Measurements from ENCODE around the gene RMI2. TPM values are rescaled to one million over a fixed set of nuclear protein-coding genes. Genes with fewer than 3 reads are reported as not detected.

RMI2 gene
- total RNA-seq, 1 donor from 2014 or later, result 8.4 TPM

DNA sequence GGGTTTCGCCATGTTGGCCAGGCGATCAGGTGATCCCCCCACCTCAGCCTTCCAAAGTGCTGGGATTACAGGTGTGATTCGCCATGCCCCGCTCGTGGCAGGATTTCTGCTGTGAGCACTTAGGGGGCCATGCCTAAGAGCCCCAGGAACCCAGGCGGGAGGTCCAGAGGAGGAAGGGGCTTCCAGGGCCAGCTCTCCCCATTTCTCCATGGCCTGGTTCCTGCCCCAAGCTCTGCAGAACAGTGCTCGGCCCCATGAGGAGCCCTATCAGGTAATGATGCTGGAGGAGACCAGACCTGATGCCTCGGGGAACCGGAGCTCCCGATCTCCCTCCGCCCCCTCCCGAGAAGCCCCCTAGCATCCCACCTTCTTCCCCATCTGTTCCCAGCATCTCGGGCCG lies 53.6 kb downstream of the RMI2 start:
- no peak for DNase-seq (ENCODE audit: low spot score)

DNA sequence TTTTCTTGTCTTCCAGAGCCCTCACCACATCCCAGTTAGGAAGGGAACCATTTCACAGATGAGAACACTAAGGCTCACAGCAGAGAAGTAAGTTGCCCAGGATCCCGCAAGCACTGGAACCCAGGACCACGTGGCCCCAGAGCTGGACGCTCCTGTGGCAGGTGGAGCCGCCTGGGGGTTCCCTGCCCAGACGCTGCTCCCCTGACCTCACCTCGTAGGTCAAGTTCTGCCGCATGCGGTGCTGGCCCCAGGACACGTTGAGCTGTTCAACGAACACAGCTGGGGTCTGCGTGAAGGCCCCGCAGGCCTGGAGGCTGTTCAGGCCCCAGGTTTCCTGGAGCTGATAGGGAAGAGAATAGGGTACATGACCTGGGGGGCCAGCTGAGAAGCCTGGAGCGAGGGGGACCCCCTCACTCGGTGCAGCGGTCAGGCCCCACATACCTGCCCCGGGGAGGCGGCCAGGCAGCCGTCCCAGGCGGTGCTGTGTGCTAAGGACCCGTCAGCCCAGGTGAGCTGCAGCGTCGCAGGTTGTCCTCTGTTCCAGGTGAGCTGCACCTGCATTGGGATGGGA lies 54.1 kb downstream of the RMI2 start:
- DNase-seq (ENCODE audit: low spot score), result no peak

DNA sequence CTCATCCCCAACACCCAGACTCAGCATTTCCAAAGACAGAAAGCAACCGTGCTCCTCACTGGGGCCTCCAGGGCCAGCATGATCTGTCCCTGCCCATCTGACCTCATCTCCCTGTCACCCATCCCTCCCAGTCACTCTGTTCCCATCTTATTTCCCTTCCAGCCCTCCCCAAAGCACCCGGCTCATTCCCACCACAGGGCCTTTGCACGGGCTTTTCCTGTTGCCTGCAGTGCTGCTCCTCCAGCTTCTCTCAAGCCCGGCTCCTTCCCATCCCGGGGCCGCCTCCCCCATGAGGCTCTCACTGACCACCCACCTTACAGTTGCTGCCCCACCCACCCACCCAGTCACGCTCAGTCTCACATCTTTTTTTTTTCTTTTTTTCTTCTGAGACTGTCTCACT lies 54.8 kb downstream of the RMI2 start:
- DNase-seq (ENCODE audit: low spot score), result no peak

Other genes with a start within 250 kb of the RMI2 start
- gene SOCS1, start 89.3 kb upstream of the RMI2 start, total RNA-seq, result 6.9 TPM
- gene TNP2, start 76.1 kb upstream of the RMI2 start, total RNA-seq, result not detected
- gene PRM3, start 71.8 kb upstream of the RMI2 start, total RNA-seq, result not detected
- gene PRM2, start 69.0 kb upstream of the RMI2 start, total RNA-seq, result not detected
- not detected for gene PRM1, start 64.1 kb upstream of the RMI2 start, total RNA-seq
- gene LITAF, start 241.5 kb downstream of the RMI2 start, total RNA-seq, result 160 TPM

All from ureter (tissue), 1 donor.